Measurements from ENCODE around the gene IFNL1. TPM values are rescaled to one million over a fixed set of nuclear protein-coding genes. Genes with fewer than 3 reads are reported as not detected.

IFNL1 gene
- total RNA-seq, 1 experiment from 2014 or later, result 1.0 TPM

DNA sequence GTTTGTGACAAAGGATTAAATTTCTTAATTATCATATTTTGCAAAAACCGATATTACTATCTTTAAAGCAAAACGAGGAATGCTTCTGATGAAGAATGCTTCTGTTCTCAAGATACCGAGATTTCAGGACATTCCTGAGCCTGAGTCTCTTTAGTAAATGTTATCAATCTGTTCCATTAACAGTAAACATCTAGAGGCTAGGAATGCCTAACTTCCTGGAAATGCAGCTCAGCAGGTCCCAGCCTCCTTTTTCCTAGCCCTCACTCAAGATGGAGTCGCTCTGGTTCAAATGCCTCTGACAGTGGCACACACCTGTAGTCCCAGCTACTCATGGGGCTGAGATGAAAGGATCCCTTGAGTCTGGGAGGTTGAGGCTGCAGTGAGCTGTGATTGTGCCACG, 45.1 kb upstream of the IFNL1 start:
- TF ChIP-seq, protein P1, sequence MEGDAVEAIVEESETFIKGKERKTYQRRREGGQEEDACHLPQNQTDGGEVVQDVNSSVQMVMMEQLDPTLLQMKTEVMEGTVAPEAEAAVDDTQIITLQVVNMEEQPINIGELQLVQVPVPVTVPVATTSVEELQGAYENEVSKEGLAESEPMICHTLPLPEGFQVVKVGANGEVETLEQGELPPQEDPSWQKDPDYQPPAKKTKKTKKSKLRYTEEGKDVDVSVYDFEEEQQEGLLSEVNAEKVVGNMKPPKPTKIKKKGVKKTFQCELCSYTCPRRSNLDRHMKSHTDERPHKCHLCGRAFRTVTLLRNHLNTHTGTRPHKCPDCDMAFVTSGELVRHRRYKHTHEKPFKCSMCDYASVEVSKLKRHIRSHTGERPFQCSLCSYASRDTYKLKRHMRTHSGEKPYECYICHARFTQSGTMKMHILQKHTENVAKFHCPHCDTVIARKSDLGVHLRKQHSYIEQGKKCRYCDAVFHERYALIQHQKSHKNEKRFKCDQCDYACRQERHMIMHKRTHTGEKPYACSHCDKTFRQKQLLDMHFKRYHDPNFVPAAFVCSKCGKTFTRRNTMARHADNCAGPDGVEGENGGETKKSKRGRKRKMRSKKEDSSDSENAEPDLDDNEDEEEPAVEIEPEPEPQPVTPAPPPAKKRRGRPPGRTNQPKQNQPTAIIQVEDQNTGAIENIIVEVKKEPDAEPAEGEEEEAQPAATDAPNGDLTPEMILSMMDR (IDR thresholded peaks at IDR 0.05; ENCODE audit: unreplicated experiment), result no peak
- CTCF ChIA-PET, result interaction anchor here (0.7 kb wide), 1 partner anchor 1035 kb away, joined by 8 read pairs; no protein-coding TSS in a partner anchor
- no peak overlapping the region for H3K4me3 Mint-ChIP-seq (ENCODE audit: low read depth, unreplicated experiment)
- no peak overlapping the region for H3K27ac Mint-ChIP-seq (ENCODE audit: unreplicated experiment)
- no peak for DNase-seq
- H3K4me1 Mint-ChIP-seq (ENCODE audit: low read depth, unreplicated experiment), result no peaks in the 10 kb centered on the region
- no peaks in the 10 kb centered on the region for H3K36me3 Mint-ChIP-seq (ENCODE audit: insufficient read depth, unreplicated experiment)
- peaks cover 74% of the 10 kb centered on the region for H3K27me3 Mint-ChIP-seq (ENCODE audit: unreplicated experiment)
- BruUV-seq (replicated peaks), result no TSS peak
- no peaks in the 10 kb centered on the region for H3K9me3 Mint-ChIP-seq (ENCODE audit: low read depth, unreplicated experiment)
- intact Hi-C loops (cut with micrococcal nuclease; ENCODE audit: unreplicated experiment), result no loop called here

DNA sequence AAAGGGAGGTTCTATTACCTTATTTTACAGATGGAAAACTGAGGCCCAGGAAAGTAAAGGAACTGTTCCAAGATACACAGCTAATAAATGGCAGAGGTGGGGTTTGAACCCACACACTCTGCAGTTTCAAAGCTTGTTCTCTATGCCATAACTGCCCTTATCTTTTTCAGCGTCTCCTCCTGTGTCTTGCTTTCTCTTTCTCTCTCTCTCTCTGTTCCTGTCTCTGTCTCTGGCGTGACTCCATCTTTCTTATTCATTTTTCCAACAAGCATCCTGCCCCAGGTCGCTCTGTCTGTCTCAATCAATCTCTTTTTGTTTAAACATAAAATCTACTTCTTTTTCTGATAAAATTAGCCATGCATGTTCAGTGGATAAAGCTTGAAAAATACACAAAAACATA, 44.4 kb upstream of the IFNL1 start:
- intact Hi-C loops (cut with micrococcal nuclease; ENCODE audit: unreplicated experiment), result no loop called here
- TF ChIP-seq, protein P1 (IDR thresholded peaks at IDR 0.05; ENCODE audit: unreplicated experiment), result no peak
- Mint-ChIP-seq H3K27me3 (ENCODE audit: unreplicated experiment) (peaks cover 73% of the 10 kb centered on the region), H3K4me1 (ENCODE audit: low read depth, unreplicated experiment) (no peaks in the 10 kb centered on the region), H3K36me3 (ENCODE audit: insufficient read depth, unreplicated experiment) (no peaks in the 10 kb centered on the region), H3K4me3 (ENCODE audit: low read depth, unreplicated experiment) (no peak overlapping the region), H3K27ac (ENCODE audit: unreplicated experiment) (no peak overlapping the region), H3K9me3 (ENCODE audit: low read depth, unreplicated experiment) (no peaks in the 10 kb centered on the region)
- no peak for DNase-seq
- CTCF ChIA-PET, result interaction anchor here (0.7 kb wide), 1 partner anchor 1034 kb away, joined by 8 read pairs; no protein-coding TSS in a partner anchor
- BruUV-seq (replicated peaks), result no TSS peak

DNA sequence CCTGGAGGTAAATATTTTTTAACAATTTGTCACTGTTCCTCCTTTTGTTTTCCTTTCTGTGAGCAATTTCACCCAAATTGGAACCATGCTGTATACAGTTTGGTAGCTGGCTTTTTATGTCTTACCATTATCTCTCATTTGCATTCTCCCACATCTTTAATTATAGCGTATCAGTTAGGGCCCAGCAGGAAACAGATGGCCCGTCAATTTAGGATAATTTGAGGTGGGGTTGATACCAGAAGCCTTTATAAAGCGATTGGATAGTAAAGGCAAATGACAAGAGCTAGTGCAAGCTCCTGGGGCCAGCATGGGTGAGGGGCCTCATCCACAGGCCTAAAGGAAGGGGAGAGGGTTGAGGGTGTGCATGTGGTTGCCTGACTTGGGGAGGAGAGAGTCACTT, 43.7 kb upstream of the IFNL1 start:
- Mint-ChIP-seq H3K36me3 (ENCODE audit: insufficient read depth, unreplicated experiment) (no peaks in the 10 kb centered on the region), H3K4me3 (ENCODE audit: low read depth, unreplicated experiment) (no peak overlapping the region), H3K27me3 (ENCODE audit: unreplicated experiment) (peaks cover 67% of the 10 kb centered on the region), H3K27ac (ENCODE audit: unreplicated experiment) (no peak overlapping the region), H3K9me3 (ENCODE audit: low read depth, unreplicated experiment) (no peaks in the 10 kb centered on the region), H3K4me1 (ENCODE audit: low read depth, unreplicated experiment) (no peaks in the 10 kb centered on the region)
- no TSS peak for BruUV-seq (replicated peaks)
- intact Hi-C loops (cut with micrococcal nuclease; ENCODE audit: unreplicated experiment), result no loop called here
- TF ChIP-seq, protein P1 (IDR thresholded peaks at IDR 0.05; ENCODE audit: unreplicated experiment), result no peak
- no peak for DNase-seq
- CTCF ChIA-PET, result interaction anchor here (0.7 kb wide), 1 partner anchor 44 kb away, joined by 3 read pairs; no protein-coding TSS in a partner anchor

DNA sequence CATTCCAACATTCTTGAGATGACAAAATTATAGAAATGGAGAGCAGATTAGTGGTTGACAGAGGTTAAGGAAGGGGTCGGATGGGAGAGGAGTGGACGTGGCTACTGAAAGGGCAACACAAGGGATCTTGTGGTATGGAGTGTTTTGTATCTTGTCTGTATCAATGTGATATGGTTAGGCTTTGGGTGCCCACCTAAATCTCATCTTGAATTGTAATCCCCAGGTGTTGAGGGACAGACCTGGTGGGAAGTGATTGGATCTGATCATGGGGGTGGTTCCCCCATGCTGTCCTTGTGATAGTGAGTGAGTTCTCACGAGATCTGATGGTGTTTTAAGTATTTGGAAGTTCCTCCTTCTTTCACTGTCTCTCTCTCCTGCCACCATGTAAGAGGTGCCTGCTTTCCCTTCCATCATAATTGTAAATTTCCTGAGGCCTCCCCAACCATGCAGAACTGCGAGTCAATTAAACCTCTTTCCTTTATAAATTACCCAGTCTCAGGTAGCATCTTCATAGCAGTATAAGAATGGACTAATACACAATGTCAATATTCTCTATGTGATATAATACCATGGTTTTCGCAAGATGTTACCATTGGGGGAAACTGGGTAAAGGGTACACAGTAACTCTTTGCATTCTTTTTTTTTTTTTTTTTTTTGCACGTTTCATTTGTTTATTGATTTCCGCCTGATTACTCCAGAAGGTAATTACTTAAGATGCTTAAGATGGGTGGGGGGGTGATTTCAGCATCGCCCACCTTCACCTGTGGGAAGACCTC, 42.6 kb upstream of the IFNL1 start:
- Mint-ChIP-seq H3K4me3 (ENCODE audit: low read depth, unreplicated experiment) (no peak overlapping the region), H3K9me3 (ENCODE audit: low read depth, unreplicated experiment) (no peaks in the 10 kb centered on the region), H3K4me1 (ENCODE audit: low read depth, unreplicated experiment) (peaks cover 9% of the 10 kb centered on the region), H3K27me3 (ENCODE audit: unreplicated experiment) (peaks cover 56% of the 10 kb centered on the region), H3K27ac (ENCODE audit: unreplicated experiment) (no peak overlapping the region), H3K36me3 (ENCODE audit: insufficient read depth, unreplicated experiment) (peaks cover 4% of the 10 kb centered on the region)
- TF ChIP-seq, protein P1 (IDR thresholded peaks at IDR 0.05; ENCODE audit: unreplicated experiment), result no peak
- intact Hi-C loops (cut with micrococcal nuclease; ENCODE audit: unreplicated experiment), result no loop called here
- DNase-seq, result no peak
- BruUV-seq (replicated peaks), result no TSS peak
- CTCF ChIA-PET, result interaction anchor here (0.7 kb wide), 1 partner anchor 182 kb away, joined by 3 read pairs; the partner anchor contains the start of gene RPS16
